SJCRH30 (cell line): ENCODE results near the gene SNRNP200. TPM values are rescaled to one million over a fixed set of nuclear protein-coding genes. Genes with fewer than 3 reads are reported as not detected.

ENCODE experiments used
- DNase-seq, 2 experiments: peaks; one replicate each; pipeline ENCODE4 v3.0.0-alpha.2; 2015 to 2020
- H3K27ac ChIP-seq: fragments of 250-450 bp; sonication (Bioruptor Pico); 2 replicates; pipeline ENCODE4 v1.5.1; 2020; ENCODE audit warnings: mild to moderate bottlenecking, moderate library complexity
- H3K27me3 ChIP-seq: fragments of 250-450 bp; sonication (Bioruptor Pico); 2 replicates; pipeline ENCODE4 v1.5.1; 2020; ENCODE audit warnings: mild to moderate bottlenecking, moderate library complexity
- H3K36me3 ChIP-seq: fragments of 250-450 bp; sonication (Bioruptor Pico); 2 replicates; pipeline ENCODE4 v1.5.1; 2020; ENCODE audit warnings: mild to moderate bottlenecking, moderate library complexity
- H3K4me1 ChIP-seq: fragments of 250-450 bp; sonication (Bioruptor Pico); 2 replicates; pipeline ENCODE4 v1.5.1; 2020; ENCODE audit warnings: mild to moderate bottlenecking, moderate library complexity
- H3K4me3 ChIP-seq: fragments of 250-450 bp; sonication (Bioruptor Pico); 2 replicates; pipeline ENCODE4 v1.5.1; 2020; ENCODE audit warnings: mild to moderate bottlenecking, moderate library complexity
- H3K9me3 ChIP-seq: fragments of 250-450 bp; sonication (Bioruptor Pico); replicated peaks from 2 replicates; pipeline ENCODE4 v1.5.1; 2020; ENCODE audit warnings: mild to moderate bottlenecking, moderate library complexity
- total RNA-seq: library from RNA; depleted of rRNA; stranded (reverse); fragments of >200 nt; shearing (Covaris generic); gene quantifications from 2 replicates; pipeline ENCODE4 v1.2.3, GENCODE V29; 2014

The SNRNP200 gene
- total RNA-seq, 1 experiment from 2014 or later = 157 TPM

DNA sequence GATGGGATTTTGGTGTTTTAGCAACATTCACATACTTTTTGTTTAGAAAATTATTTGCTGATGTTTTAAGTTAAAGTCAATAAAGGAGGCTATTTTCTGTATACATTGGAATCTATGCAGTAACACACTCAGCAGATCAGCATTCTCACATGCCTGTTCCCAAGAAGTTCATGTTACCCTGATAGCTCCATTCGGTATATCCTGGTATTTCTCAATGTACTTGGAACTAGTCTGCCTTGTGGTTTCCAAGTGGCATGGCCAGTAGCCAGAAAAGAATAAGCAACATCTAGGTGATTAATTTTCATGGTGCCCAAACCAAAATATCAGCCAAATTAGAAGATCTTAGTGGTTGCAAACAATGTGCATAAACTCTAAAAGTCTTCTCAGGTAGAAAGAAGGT lies 25.1 kb upstream of the SNRNP200 start:
- no peak for DNase-seq
- Histone ChIP-seq H3K27ac (no peak overlapping the region; the same call in 1 of the 2 replicates), H3K4me1 (no peaks in the 10 kb centered on the region)

DNA sequence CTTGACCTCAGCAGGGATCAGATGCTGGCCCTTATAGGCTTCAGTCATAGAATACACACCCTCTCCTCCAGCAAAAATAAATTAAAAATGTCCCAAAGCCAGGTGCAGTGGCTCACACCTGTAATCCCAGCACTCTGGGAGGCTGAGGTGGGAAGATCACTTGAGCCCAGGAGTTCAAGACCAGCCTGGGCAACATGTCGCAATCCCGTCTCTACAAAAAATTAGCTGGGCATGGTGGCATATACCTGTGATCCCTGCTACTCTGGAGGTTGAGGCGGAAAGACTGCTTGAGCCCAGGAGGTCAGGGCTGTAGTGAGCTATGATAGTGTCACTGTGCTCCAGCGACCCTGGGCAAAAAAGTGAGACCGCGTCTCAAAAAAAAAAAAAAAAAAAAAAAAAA lies 24.5 kb upstream of the SNRNP200 start:
- no peak for DNase-seq
- no peaks in the 10 kb centered on the region for H3K27me3 ChIP-seq
- H3K27ac ChIP-seq = no peak overlapping the region
- no peaks in the 10 kb centered on the region; the same call in 1 of the 2 replicates for H3K4me1 ChIP-seq
- peaks cover 22% of the 10 kb centered on the region for H3K36me3 ChIP-seq
- H3K9me3 ChIP-seq = no peaks in the 10 kb centered on the region; the same call in 1 of the 2 replicates
- H3K4me3 ChIP-seq = no peak overlapping the region

More for the DNA sequence above, 25.1 kb upstream of the SNRNP200 start:
- peaks cover 22% of the 10 kb centered on the region for H3K36me3 ChIP-seq
- no peak overlapping the region for H3K4me3 ChIP-seq
- no peaks in the 10 kb centered on the region; the same call in 1 of the 2 replicates for H3K9me3 ChIP-seq
- H3K27me3 ChIP-seq = no peaks in the 10 kb centered on the region

DNA sequence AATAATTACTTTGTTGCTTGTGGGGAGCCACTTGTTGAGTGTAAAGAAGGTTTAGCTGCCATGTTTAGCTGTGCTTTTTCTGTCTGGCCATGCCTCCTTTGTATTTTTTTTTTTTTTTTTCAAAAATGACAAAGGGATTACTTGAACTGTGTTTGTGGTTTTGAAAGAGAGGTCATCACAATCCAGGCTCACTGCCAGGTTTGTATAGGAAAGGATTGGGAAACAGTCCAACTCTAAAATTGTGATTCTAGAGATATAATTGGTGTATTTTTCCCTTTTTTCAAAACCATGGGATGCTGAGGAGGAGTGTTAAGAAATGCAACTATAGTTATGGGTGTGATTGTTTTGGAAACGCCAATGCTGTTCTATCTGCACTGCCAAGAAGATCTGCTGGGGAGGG lies 24.1 kb upstream of the SNRNP200 start:
- peaks cover 2% of the 10 kb centered on the region; the same call in 1 of the 2 replicates for H3K4me1 ChIP-seq
- peaks cover 22% of the 10 kb centered on the region for H3K36me3 ChIP-seq
- H3K9me3 ChIP-seq = no peaks in the 10 kb centered on the region; the same call in 1 of the 2 replicates
- H3K27me3 ChIP-seq = no peaks in the 10 kb centered on the region
- H3K27ac ChIP-seq = no peak overlapping the region
- DNase-seq = no peak
- no peak overlapping the region for H3K4me3 ChIP-seq

DNA sequence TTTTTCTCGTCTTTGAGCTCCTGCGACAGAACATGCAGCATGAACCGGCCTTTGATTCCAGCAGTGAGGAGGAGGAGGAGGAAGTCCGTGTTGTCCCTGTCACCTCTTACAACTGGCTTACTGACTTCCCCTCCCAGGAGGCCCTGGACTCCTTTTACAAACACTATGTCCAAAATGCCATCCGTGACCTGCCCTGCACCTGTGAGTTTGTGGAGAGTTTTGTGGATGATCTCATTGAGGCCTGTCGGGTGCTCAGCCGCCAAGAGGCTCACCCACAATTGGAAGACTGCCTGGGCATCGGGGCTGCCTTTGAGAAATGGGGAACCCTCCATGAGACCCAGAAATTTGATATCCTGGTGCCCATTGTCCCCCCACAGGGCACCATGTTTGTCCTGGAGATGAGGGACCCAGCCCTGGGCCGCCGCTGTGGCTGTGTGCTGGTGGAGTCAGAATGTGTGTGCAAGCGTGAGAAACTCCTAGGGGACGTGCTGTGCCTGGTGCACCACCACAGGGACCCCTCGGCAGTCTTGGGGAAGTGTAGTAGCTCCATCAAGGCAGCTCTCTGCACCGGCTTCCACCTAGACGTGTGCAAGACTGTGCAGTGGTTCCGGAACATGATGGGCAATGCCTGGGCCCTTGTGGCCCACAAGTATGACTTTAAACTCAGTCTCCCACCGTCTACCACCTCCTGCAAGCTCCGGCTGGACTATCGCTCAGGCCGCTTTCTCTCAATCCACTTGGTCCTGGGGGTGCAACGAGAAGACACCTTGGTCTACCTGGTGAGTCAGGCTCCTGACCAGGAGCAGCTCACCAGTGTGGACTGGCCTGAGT lies 21.9 kb upstream of the SNRNP200 start:
- DNase-seq = no peak
- Histone ChIP-seq H3K27ac (no peak overlapping the region), H3K27me3 (no peaks in the 10 kb centered on the region), H3K4me3 (no peak overlapping the region), H3K4me1 (peaks cover 4% of the 10 kb centered on the region), H3K9me3 (no peaks in the 10 kb centered on the region; the same call in 1 of the 2 replicates), H3K36me3 (peaks cover 22% of the 10 kb centered on the region)

DNA sequence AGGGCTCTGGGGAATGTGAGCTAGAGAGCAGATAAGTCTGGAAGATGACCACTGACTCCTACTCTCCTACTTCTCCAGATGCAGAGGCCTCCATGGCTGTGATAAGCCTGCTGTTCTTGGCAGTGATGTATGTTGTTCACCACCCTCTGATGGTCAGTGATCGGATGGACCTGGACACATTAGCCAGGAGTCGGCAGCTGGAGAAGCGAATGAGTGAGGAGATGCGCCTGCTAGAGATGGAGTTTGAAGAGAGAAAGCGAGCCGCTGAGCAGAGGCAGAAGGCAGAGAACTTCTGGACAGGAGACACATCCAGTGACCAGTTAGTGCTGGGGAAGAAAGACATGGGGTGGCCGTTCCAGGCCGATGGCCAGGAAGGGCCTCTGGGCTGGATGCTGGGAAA lies 21.2 kb upstream of the SNRNP200 start:
- Histone ChIP-seq H3K27me3 (no peaks in the 10 kb centered on the region), H3K27ac (no peak overlapping the region), H3K9me3 (no peaks in the 10 kb centered on the region; the same call in 1 of the 2 replicates), H3K36me3 (peaks cover 22% of the 10 kb centered on the region), H3K4me3 (no peak overlapping the region), H3K4me1 (peaks cover 4% of the 10 kb centered on the region)
- DNase-seq = no peak

DNA sequence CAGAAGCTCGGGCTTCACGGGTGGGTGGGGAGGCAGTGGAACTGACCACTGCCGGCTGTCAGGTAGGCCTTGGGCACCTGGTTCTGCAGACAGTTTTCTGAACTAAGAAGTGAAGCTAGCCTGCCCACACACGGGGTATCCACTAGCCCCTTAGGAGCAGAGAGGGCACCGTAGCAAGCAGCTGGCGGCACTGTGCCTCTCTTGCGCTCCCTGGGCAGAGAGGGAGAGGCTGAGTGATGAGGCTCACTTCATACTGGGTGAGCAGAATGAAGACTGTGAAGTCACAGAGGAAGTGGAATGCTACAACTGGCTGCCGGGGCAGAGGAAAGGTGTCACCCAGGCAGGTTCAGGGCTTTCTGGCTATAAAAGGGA lies 20.5 kb upstream of the SNRNP200 start:
- H3K4me1 ChIP-seq = peaks cover 4% of the 10 kb centered on the region
- no peaks in the 10 kb centered on the region; the same call in 1 of the 2 replicates for H3K9me3 ChIP-seq
- H3K36me3 ChIP-seq = peaks cover 20% of the 10 kb centered on the region
- no peaks in the 10 kb centered on the region for H3K27me3 ChIP-seq
- peak overlapping the region; percentile 84 for H3K4me3 ChIP-seq
- no peak overlapping the region for H3K27ac ChIP-seq
- DNase-seq = no peak

DNA sequence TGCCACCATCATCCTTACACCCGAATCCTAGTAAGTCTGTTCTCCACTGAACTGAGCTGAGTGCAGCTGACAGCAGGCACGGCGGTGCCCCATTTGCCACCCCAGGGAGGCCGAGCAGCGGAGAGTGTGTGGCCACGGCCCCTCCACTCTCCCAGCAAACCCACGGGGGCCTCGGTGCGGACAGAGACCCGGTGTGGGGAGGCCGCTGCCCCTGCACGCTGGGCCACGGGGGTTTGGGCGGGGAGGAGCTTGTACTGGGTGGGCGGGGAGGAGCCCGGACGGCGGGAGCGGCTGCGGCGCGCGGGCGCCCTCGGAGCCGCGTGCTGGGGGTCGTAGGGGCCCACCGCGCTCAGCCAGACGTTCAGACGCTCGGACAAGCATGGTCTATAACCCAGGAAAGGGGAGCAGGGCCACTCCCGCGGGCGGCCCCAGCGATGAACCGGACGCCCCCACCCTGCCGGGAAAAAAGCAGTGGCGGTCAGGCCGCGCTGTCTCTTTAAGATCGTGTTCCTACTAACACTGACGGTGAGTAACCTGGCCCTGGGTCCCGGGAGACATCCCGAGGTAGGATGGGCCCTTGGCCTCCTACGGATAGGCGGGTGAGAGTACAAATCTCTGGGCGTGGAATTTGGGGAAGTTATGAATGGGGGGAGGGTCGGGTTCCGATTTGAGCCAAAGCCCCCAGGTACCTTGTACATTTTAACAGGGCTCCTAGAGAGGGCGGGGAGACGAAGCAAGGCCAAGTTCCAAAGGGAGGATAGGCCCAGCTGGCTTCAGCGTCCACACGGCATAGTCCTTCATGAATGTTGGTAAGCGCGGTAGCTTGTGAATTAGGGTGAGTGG lies 19.9 kb upstream of the SNRNP200 start, which contains the start of gene ITPRIPL1:
Gene ITPRIPL1, plus strand, starts transcription at position 277 of the 843 bp plus-strand sequence. Its CDS starts 523 bp downstream, at position 800.
- Histone ChIP-seq H3K9me3 (no peaks in the 10 kb centered on the region), H3K36me3 (peaks cover 20% of the 10 kb centered on the region), H3K27ac (peak within 1 kb of the TSS; percentile 54), H3K4me1 (peaks cover 4% of the 10 kb centered on the region), H3K4me3 (peak within 1 kb of the TSS; percentile 84), H3K27me3 (no peaks in the 10 kb centered on the region)
- peak; percentile 55 to 56 for DNase-seq

DNA sequence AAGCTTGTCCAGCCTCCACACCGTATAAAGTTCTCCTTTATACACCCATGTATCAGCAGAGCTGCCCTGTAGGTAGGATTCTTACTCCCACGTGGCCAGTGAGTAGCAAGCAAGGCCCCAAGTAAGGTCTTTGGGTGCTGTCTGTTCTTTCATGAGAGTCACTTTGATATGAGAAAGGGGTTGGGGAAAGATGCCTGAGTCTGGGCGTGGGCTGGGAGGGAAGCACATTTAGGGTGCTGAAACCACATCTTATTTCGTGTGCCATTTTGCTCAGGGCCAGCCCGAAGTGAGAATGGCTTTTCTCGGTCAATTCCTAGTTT lies 19.3 kb upstream of the SNRNP200 start:
- Histone ChIP-seq H3K9me3 (no peaks in the 10 kb centered on the region), H3K4me1 (peaks cover 4% of the 10 kb centered on the region), H3K4me3 (peak overlapping the region; percentile 84), H3K27me3 (no peaks in the 10 kb centered on the region), H3K27ac (peak overlapping the region; percentile 54), H3K36me3 (peaks cover 18% of the 10 kb centered on the region)
- no peak for DNase-seq

DNA sequence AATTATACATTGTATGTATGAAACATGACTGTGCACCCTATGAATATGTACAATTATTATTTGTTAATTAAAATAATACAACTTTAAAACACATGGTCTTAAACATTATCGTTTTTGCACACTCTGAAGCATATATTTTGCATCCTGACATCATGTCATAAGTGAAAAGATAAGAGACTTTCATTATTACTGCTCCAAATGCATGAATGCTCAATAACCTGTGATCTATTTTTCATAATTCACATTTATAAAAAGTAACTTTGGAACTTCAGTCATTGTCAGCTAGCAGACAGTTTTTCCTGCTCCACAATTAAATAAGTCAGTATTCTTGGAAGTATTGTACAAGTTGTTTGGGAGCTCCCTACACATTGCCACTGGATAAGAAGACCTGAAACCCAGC lies 18.5 kb upstream of the SNRNP200 start:
- no peak overlapping the region for H3K4me3 ChIP-seq
- H3K4me1 ChIP-seq = peaks cover 4% of the 10 kb centered on the region
- H3K27me3 ChIP-seq = no peaks in the 10 kb centered on the region
- H3K27ac ChIP-seq = no peak overlapping the region
- DNase-seq = no peak
- H3K9me3 ChIP-seq = no peaks in the 10 kb centered on the region
- H3K36me3 ChIP-seq = peaks cover 16% of the 10 kb centered on the region

DNA sequence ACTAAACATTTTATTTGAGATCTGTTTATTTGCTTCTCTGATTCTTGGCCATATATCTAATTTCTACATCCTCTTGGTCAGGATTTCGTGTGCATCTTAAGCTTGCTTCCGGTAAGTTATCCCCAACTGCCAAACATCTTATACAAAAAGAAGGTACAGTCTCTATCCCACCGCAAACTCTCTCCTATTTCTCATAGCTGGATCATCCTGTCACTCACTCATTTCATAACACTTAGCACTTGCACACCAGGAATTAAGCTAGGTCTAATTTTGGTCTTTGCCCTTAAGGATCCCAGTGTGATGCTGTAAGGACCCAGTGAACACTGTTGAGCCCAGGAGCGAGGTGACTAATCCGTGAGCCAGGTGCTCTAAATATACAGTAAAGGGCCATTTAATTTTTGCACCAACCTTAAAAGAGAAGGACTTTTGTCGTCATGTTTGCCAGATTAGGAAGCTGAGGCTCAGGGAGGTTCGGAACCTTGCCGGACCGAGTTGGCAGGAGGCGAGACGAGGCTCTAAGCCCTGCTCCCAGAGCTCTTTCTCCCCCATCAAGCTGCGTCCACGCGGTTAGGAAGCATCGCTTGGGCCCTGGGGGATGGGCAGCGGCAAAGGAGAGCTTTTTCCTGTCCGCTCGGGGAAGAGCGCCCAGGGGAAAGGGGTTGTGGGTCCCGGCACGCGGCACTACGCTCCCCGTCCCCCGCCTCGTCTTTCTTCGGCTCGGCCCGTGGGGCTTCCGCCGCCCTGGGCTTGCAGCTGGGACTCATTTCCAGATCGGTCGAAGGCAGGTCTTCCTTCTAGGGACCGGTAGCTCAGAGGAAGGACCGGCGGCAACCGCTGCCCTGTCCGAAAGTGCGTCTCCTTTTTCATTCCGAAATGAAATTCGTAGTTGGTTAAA lies 15.6 kb upstream of the SNRNP200 start:
- DNase-seq = peak; percentile 63 to 71

DNA sequence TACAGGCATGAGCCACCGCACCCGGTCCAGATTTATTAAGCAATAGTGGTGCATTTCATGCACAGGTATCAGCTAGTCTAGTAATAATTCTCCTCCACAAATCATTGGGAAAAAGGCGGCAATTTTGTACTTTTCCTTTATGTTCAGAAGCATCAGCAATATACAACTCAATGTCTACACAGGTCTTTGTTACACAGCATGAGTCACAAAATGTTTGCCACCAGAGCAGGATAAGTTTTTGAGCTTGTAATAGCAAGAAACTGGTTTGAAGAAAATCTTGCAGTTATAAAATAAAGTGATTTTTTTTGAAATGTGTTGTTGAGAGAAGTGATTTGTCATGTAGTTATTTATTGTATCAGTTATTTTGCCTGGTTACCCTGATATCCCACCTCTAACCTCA lies 15.0 kb upstream of the SNRNP200 start:
- DNase-seq = no peak
- Histone ChIP-seq H3K9me3 (no peaks in the 10 kb centered on the region), H3K27ac (no peak overlapping the region), H3K36me3 (no peaks in the 10 kb centered on the region), H3K27me3 (no peaks in the 10 kb centered on the region), H3K4me1 (peaks cover 16% of the 10 kb centered on the region), H3K4me3 (peak overlapping the region; percentile 63)

More for the DNA sequence above, 15.6 kb upstream of the SNRNP200 start:
- no peaks in the 10 kb centered on the region for H3K36me3 ChIP-seq
- peaks cover 11% of the 10 kb centered on the region for H3K4me1 ChIP-seq
- peak overlapping the region; percentile 63 for H3K4me3 ChIP-seq
- H3K27ac ChIP-seq = peak overlapping the region; percentile 20
- H3K9me3 ChIP-seq = no peaks in the 10 kb centered on the region
- H3K27me3 ChIP-seq = no peaks in the 10 kb centered on the region

DNA sequence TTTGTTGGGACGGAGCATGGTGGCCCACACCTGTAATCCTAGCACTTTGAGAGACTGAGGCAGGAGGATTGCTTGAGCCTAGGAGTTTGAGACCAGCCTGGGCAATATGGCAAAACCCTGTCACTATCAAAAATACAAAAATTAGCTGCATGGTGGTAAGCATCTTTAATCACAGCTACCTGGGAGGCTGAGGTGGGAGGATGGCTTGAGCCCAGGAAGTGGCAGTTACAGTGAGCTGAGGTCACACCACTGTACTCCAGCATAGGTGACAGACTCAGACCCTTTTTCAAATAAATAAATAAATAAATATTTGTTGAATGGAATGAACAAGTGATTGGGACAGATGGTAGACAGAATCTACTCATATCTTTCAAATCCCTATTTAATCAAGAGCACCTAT lies 14.1 kb upstream of the SNRNP200 start:
- Histone ChIP-seq H3K27ac (no peak overlapping the region), H3K36me3 (no peaks in the 10 kb centered on the region), H3K4me3 (no peak overlapping the region), H3K4me1 (peaks cover 20% of the 10 kb centered on the region), H3K27me3 (no peaks in the 10 kb centered on the region), H3K9me3 (no peaks in the 10 kb centered on the region)
- no peak for DNase-seq

DNA sequence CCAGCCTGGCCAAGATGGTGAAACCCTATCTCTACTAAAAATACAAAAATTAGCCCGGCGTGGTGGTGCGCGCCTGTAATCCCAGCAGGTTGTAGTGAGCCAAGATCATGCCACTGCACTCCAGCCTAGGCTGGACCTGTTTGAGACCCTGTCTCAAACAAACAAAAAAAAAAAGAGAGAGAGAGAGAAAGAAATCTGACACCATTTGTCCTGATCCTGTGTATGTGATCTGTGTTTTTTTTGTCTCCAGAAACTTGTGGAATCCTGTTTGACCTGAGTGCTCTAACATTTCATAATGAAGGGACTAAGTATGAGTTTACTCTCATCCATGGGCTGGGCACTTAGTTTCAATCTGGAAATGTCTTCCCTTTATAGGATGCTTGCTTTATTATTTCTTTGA lies 13.4 kb upstream of the SNRNP200 start:
- no peak overlapping the region for H3K27ac ChIP-seq
- H3K4me3 ChIP-seq = no peak overlapping the region
- H3K4me1 ChIP-seq = peaks cover 19% of the 10 kb centered on the region
- no peaks in the 10 kb centered on the region for H3K27me3 ChIP-seq
- H3K36me3 ChIP-seq = no peaks in the 10 kb centered on the region
- H3K9me3 ChIP-seq = no peaks in the 10 kb centered on the region
- DNase-seq = no peak

DNA sequence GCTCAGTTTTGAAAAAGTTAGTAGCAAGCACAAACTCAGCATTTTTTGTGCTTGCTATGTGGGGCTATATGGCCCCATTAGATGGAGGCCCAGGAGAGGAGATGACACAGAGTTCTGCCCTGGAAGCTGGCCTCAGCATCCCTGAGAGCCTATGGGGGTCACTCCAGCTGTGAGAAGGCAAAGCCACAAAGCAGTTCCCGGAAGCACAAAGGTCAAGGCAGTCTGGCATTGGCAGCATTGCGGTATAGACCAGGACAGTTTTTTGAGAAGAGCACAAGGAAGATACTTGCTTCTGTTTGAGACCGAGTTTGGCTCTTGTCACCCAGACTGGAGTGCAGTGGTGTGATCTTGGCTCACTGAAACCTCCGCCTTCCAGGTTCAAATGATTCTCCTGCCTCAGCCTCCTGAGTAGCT lies 12.2 kb upstream of the SNRNP200 start:
- Histone ChIP-seq H3K9me3 (no peaks in the 10 kb centered on the region), H3K27ac (no peak overlapping the region), H3K4me1 (peaks cover 19% of the 10 kb centered on the region), H3K4me3 (no peak overlapping the region), H3K27me3 (no peaks in the 10 kb centered on the region), H3K36me3 (no peaks in the 10 kb centered on the region)
- DNase-seq = no peak
